Measurements from ENCODE around the gene HMGCS2.

The HMGCS2 gene

GRCh38 chr1:119805247-119805646, 36.5 kb upstream of the HMGCS2 start:
- TF ChIP-seq, protein P1, sequence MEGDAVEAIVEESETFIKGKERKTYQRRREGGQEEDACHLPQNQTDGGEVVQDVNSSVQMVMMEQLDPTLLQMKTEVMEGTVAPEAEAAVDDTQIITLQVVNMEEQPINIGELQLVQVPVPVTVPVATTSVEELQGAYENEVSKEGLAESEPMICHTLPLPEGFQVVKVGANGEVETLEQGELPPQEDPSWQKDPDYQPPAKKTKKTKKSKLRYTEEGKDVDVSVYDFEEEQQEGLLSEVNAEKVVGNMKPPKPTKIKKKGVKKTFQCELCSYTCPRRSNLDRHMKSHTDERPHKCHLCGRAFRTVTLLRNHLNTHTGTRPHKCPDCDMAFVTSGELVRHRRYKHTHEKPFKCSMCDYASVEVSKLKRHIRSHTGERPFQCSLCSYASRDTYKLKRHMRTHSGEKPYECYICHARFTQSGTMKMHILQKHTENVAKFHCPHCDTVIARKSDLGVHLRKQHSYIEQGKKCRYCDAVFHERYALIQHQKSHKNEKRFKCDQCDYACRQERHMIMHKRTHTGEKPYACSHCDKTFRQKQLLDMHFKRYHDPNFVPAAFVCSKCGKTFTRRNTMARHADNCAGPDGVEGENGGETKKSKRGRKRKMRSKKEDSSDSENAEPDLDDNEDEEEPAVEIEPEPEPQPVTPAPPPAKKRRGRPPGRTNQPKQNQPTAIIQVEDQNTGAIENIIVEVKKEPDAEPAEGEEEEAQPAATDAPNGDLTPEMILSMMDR (IDR thresholded peaks at IDR 0.05; ENCODE audit: low read depth, low read length, missing control alignments) = no peak
- DNase-seq (ENCODE audit: low read depth) = no peak
- H3K4me3 ChIP-seq (ENCODE audit: low read depth, low read length) = no peak overlapping the region
- in situ Hi-C loops (cut with HindIII; ENCODE audit: low sequenced_read_pairs) = no loop called here

GRCh38 chr1:119799599-119800177, 31.0 kb upstream of the HMGCS2 start:
- TF ChIP-seq, protein P1 (IDR thresholded peaks at IDR 0.05; ENCODE audit: low read depth, low read length, missing control alignments) = no peak
- in situ Hi-C loops (cut with HindIII; ENCODE audit: low sequenced_read_pairs) = no loop called here
- no peak for DNase-seq (ENCODE audit: low read depth)
- no peak overlapping the region for H3K4me3 ChIP-seq (ENCODE audit: low read depth, low read length)

GRCh38 chr1:119799003-119799402, 30.3 kb upstream of the HMGCS2 start:
- TF ChIP-seq, protein P1 (IDR thresholded peaks at IDR 0.05; ENCODE audit: low read depth, low read length, missing control alignments) = no peak
- in situ Hi-C loops (cut with HindIII; ENCODE audit: low sequenced_read_pairs) = no loop called here
- no peak for DNase-seq (ENCODE audit: low read depth)
- no peak overlapping the region for H3K4me3 ChIP-seq (ENCODE audit: low read depth, low read length)

DNA sequence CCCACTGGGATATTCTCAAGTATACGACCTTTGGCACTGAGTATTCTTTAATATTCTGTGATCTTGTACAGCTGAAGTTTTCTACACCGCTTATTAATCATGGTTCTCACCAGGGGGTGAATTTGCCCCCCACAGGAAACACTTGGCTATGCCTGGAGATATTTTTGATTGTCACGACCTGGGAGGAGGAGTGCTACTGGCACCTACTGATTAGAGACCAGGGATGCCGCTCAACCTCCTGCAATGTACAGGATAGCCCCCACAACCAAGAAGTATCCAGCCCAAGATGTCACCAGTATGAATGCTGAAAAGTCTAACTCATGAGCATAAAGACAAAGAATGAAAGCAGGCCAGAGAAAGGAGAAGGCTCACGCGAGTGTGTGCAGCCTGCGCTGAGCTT, 28.9 kb upstream of the HMGCS2 start:
- in situ Hi-C loops (cut with HindIII; ENCODE audit: low sequenced_read_pairs) = no loop called here
- DNase-seq (ENCODE audit: low read depth) = no peak
- TF ChIP-seq, protein P1 (IDR thresholded peaks at IDR 0.05; ENCODE audit: low read depth, low read length, missing control alignments) = no peak
- no peak overlapping the region for H3K4me3 ChIP-seq (ENCODE audit: low read depth, low read length)

DNA sequence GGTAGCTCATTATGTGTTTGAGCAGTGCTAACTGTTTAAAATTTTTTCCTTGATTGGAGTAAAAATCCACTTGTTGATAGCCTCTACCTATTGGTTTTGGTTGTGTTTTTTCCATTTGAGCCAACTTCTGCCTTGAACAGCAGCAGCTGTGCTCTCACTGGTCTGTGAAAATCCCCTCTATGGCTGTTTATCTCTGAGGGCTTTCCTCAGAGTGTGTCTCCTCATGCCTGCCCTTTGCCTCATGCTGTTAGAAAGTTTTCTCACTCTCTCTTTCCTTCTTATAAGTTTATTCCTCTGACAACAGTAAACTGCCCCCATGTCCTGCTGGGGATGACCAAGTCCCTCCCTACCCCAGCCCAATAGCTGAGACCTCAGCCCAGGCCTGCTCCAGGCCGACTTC, 28.5 kb upstream of the HMGCS2 start:
- in situ Hi-C loops (cut with HindIII; ENCODE audit: low sequenced_read_pairs) = no loop called here
- DNase-seq (ENCODE audit: low read depth) = no peak
- no peak overlapping the region for H3K4me3 ChIP-seq (ENCODE audit: low read depth, low read length)
- TF ChIP-seq, protein P1 (IDR thresholded peaks at IDR 0.05; ENCODE audit: low read depth, low read length, missing control alignments) = no peak

DNA sequence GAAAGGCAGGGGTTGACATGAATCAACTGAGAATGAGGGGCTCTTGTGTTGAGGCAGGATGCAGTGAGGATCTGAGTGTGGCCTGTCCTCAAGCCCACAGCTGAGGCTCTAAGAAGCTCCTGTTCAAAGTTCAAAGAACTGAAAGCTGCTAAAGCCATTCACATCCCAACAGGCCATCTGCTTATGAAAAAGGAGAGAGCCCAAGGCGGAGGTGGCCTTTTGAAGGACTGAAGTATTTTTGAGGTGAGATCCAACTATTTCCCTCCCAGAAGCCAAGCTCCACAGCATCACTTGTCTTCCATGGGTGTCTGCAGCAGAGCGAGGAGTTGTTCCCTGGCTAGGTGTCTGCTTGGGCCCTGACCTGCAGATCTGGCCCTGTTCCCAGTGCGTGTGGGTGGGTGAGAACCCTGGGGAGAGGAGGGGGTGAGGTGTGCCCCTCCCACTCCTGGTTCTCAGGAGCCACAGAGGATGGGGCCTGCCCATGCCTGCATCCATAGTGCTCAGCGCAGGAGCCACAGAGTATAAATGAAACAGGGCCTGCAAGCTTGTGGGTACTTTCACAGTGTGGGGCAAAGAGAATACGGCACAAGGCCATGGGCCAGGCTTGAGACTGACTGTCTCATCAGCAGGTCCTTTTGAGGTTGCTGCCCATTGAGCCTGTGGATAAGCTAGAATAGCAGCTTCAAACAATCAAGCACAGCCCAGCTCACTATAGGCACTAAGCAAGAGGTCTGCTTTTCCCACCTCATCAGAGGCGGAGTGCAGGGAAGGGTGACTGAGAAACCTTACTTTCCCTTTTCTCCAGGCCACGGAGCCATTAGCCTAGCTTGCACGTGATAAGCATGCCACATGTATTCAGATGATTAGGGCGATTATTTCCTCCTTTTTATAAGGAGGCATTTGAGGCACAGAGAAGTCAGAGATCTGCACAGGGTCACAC, 26.8 kb upstream of the HMGCS2 start:
- DNase-seq (ENCODE audit: low read depth) = no peak
- TF ChIP-seq, protein P1 (IDR thresholded peaks at IDR 0.05; ENCODE audit: low read depth, low read length, missing control alignments) = no peak
- no peak overlapping the region for H3K4me3 ChIP-seq (ENCODE audit: low read depth, low read length)
- in situ Hi-C loops (cut with HindIII; ENCODE audit: low sequenced_read_pairs) = no loop called here
